K562 (cell line): ENCODE measurements around the gene BCAP31. TPM values are rescaled to one million over a fixed set of nuclear protein-coding genes. Genes with fewer than 3 reads are reported as not detected.

Experiments
- CCNT2 ChIP-seq: IDR thresholded peaks from 2 replicates; pipeline ENCODE4 v1.6.1; 2011; ENCODE audit warnings: borderline replicate concordance, low read depth, mild to moderate bottlenecking, moderate library complexity, mixed read lengths, low read length; ENCODE audit not compliant: insufficient read length; ENCODE audit errors: extremely low read depth
- CREBBP ChIP-seq: IDR thresholded peaks from one replicate; pipeline ENCODE4 v1.6.1; 2012; ENCODE audit warnings: low read depth, mild to moderate bottlenecking, control low read depth, inconsistent platforms, low read length
- E2F1 ChIP-seq: sonication (generic); formaldehyde crosslinking; IDR thresholded peaks from 2 replicates; pipeline ENCODE4 v1.8.1; 2023; ENCODE audit warnings: mild to moderate bottlenecking, missing genetic modification reagents, moderate library complexity
- EHMT2 ChIP-seq: fragments of 450-650 bp; IDR thresholded peaks from 2 replicates; pipeline ENCODE4 v1.6.1; 2018; ENCODE audit warnings: antibody characterized with exemption
- ELF1 ChIP-seq: fragments of 200-800 bp; sonication (Bioruptor generic); IDR thresholded peaks from 2 replicates; pipeline ENCODE4 v1.6.1; 2016; ENCODE audit warnings: missing genetic modification characterization, missing compliant biosample characterization
- EWSR1 ChIP-seq: fragments of 450-650 bp; IDR thresholded peaks from 2 replicates; pipeline ENCODE4 v1.6.1; 2018; ENCODE audit warnings: borderline replicate concordance, mild to moderate bottlenecking, low read depth, moderate library complexity; ENCODE audit not compliant: partially characterized antibody
- FOXA3 ChIP-seq, 2 experiments: fragments of 450-650 bp in 1 of 2; sonication (generic) in 1 of 2; formaldehyde crosslinking; IDR thresholded peaks in 1 of 2; conservative IDR thresholded peaks in 1 of 2; 2 replicates each; pipeline versions ENCODE4 v1.4.0 to v1.8.0; 2020 to 2022; ENCODE audit warnings: mild to moderate bottlenecking in 2 of 2, missing genetic modification reagents in 1 of 2
- GMEB1 ChIP-seq: fragments of 250-450 bp; sonication (Bioruptor Pico); IDR thresholded peaks from 2 replicates; pipeline ENCODE4 v1.4.0; 2020; ENCODE audit warnings: mild to moderate bottlenecking
- KDM2B ChIP-seq: fragments of 250-450 bp; sonication (Bioruptor Pico); IDR thresholded peaks from 2 replicates; pipeline ENCODE4 v1.8.0; 2021; ENCODE audit warnings: mild to moderate bottlenecking, moderate library complexity
- NFRKB ChIP-seq: fragments of 450-650 bp; IDR thresholded peaks from 2 replicates; pipeline ENCODE4 v1.6.1; 2016; ENCODE audit warnings: low read depth
- NRF1 ChIP-seq, 2 experiments: fragments of 450-650 bp; IDR thresholded peaks in 1 of 2; conservative IDR thresholded peaks in 1 of 2; 2 replicates each; pipeline ENCODE4 v1.6.1; 2014; ENCODE audit warnings: mild to moderate bottlenecking in 2 of 2
- RBM39 ChIP-seq: fragments of 200-400 bp; formaldehyde crosslinking; optimal IDR thresholded peaks from 2 replicates; pipeline ENCODE3; 2018; ENCODE audit warnings: low read depth, low read length
- TBP ChIP-seq: optimal IDR thresholded peaks from 2 replicates; pipeline ENCODE3; 2011; ENCODE audit warnings: low read depth, low read length, improper control_type of control experiment
- ZBTB34 ChIP-seq: fragments of 250-450 bp; sonication (Bioruptor Pico); IDR thresholded peaks from 2 replicates; pipeline ENCODE4 v1.8.0; 2021; ENCODE audit warnings: mild to moderate bottlenecking, moderate library complexity
- ZBTB7A ChIP-seq: IDR thresholded peaks from 2 replicates; pipeline ENCODE4 v1.6.1; 2011; ENCODE audit warnings: low read depth, mild to moderate bottlenecking, low read length, moderate library complexity, borderline replicate concordance; ENCODE audit not compliant: control insufficient read depth
- ZC3H8 ChIP-seq: fragments of 450-650 bp; IDR thresholded peaks from 2 replicates; pipeline ENCODE4 v1.6.1; 2017
- ZNF280A ChIP-seq: fragments of 450-650 bp; IDR thresholded peaks from 2 replicates; pipeline ENCODE4 v1.6.1; 2018; ENCODE audit warnings: mild to moderate bottlenecking, low read depth; ENCODE audit not compliant: partially characterized antibody
- ZNF436 ChIP-seq: fragments of 250-450, 450-650 bp; sonication (Bioruptor Pico); formaldehyde crosslinking; IDR thresholded peaks from 2 replicates; pipeline ENCODE4 v1.7.0; 2020; ENCODE audit warnings: mild to moderate bottlenecking
- ZNF57 ChIP-seq: fragments of 450-650 bp; formaldehyde crosslinking; IDR thresholded peaks from 2 replicates; pipeline ENCODE4 v1.4.0; 2020; ENCODE audit warnings: mild to moderate bottlenecking, moderate library complexity
- ZNF75A ChIP-seq: fragments of 450-650 bp; formaldehyde crosslinking; IDR thresholded peaks from 2 replicates; pipeline ENCODE4 v1.4.0; 2020; ENCODE audit warnings: mild to moderate bottlenecking
- polyA plus RNA-seq, 8 experiments: library from polyadenylated mRNA; depleted of rRNA in 4 of 8; stranded (reverse) in 5 of 8; unstranded in 3 of 8; fragments of >200 nt; fragmentation: Nextera tagmentation in 2 of 8; fragmentation: Illumina TruSeq in 1 of 8; extraction: Ambion mirVana in 2 of 8; extraction: Trizol in 1 of 8; gene quantifications; 2 replicates each; pipeline versions ENCODE4 v1.2.1 to v1.2.3, GENCODE V29; 2011 to 2014; ENCODE audit warnings: inconsistent platforms in 1 of 8, missing spikeins in 1 of 8
- total RNA-seq, 7 experiments: library from RNA; depleted of rRNA in 6 of 7; stranded (reverse); fragments of >200 nt in 6 of 7; fragmentation: Illumina TruSeq in 2 of 7; extraction: Trizol in 2 of 7; gene quantifications; 2 replicates each; pipeline versions ENCODE4 v1.2.1 to v1.2.3, GENCODE V29; 2011 to 2021; ENCODE audit warnings: low replicate concordance in 1 of 7

BCAP31 gene
- total and polyA plus RNA-seq, 9 of the 15 experiments (the other 6 are each of a cell fraction or from before 2014, with no cell fraction given): 156 to 683 (median 188) TPM

GRCh38 chrX:153724252-153725038 lies at the start of gene BCAP31, which contains the start of gene ABCD1 (continued):
- no peak for TF ChIP-seq EWSR1
- no peak for TF ChIP-seq ZNF280A
- no peak for TF ChIP-seq EHMT2
- peak; percentile 69 for TF ChIP-seq TBP
- no peak for TF ChIP-seq RBM39
- no peak for TF ChIP-seq E2F1 (CRISPR knock-in tag)
- TF ChIP-seq ELF1 (tag): peak; percentile 84
- TF ChIP-seq GMEB1 (CRISPR knock-in tag): no peak
- no peak for TF ChIP-seq NFRKB
- TF ChIP-seq ZNF57 (CRISPR knock-in tag): no peak
- TF ChIP-seq CCNT2: peak; percentile 0
- no peak for TF ChIP-seq ZC3H8
- TF ChIP-seq NRF1 (conservative IDR thresholded peaks at IDR 0.05 in 1 of 2, IDR thresholded peaks at IDR 0.05 in 1 of 2): 0 out of 4 replicates have a peak, but pooled peaks of 1 of the 2 experiments have one; percentile 7
- no peak for TF ChIP-seq FOXA3 (CRISPR knock-in tag; conservative IDR thresholded peaks at IDR 0.05 in 1 of 2, IDR thresholded peaks at IDR 0.05 in 1 of 2)
- TF ChIP-seq ZNF75A (CRISPR knock-in tag): peak; percentile 99
- TF ChIP-seq KDM2B (CRISPR knock-in tag): no peak
- no peak for TF ChIP-seq CREBBP
- peak; percentile 75; the same call in 1 of the 2 replicates for TF ChIP-seq ZBTB7A
- TF ChIP-seq ZNF436: no peak
- no peak for TF ChIP-seq ZBTB34 (CRISPR knock-in tag)
